ENCODE measurements around the gene BPIFB6. TPM values are rescaled to one million over a fixed set of nuclear protein-coding genes. Genes with fewer than 3 reads are reported as not detected.

BPIFB6 gene
- total RNA-seq, 3 donors from 2014 or later: not detected

DNA sequence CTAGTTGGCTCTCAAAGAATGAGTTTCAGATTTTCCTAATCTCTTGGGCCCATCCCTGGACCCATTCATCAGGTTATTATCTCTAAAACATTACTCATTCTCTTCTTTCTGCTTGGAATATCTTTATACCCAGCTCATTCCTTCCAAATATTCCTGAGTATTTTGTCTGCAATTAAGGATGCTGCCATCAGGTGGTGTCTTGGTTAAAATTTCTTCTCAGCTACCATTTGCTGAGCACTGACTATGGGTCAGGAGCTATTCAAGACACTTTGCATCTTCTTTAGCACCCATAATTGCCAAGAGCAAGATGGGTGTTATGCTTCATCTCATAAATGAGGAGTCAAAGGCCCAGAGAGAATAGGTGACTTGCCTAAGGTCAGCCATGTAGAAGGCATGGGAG lies 35.6 kb upstream of the BPIFB6 start:
- Histone ChIP-seq H3K27ac (no peak overlapping the region), H3K36me3 (no peaks in the 10 kb centered on the region), H3K27me3 (no peaks in the 10 kb centered on the region), H3K4me3 (no peak overlapping the region), H3K9me3 (peaks cover 0 to 9% of the 10 kb centered on the region in 2 donors), H3K4me1 (no peaks in the 10 kb centered on the region)
- no peak for DNase-seq (ENCODE audit: low spot score in 2 of 2)
- intact Hi-C loops (cut with DNase I; ENCODE audit: low total_unique reads): loop anchor here (10.0 kb wide), 1 partner anchor 1141 kb away; no protein-coding TSS in a partner anchor
- TF ChIP-seq POLR2A (IDR thresholded peaks at IDR 0.05): no peak
- no peak for TF ChIP-seq POLR2AphosphoS5 (IDR thresholded peaks at IDR 0.05)
- TF ChIP-seq, protein P1, sequence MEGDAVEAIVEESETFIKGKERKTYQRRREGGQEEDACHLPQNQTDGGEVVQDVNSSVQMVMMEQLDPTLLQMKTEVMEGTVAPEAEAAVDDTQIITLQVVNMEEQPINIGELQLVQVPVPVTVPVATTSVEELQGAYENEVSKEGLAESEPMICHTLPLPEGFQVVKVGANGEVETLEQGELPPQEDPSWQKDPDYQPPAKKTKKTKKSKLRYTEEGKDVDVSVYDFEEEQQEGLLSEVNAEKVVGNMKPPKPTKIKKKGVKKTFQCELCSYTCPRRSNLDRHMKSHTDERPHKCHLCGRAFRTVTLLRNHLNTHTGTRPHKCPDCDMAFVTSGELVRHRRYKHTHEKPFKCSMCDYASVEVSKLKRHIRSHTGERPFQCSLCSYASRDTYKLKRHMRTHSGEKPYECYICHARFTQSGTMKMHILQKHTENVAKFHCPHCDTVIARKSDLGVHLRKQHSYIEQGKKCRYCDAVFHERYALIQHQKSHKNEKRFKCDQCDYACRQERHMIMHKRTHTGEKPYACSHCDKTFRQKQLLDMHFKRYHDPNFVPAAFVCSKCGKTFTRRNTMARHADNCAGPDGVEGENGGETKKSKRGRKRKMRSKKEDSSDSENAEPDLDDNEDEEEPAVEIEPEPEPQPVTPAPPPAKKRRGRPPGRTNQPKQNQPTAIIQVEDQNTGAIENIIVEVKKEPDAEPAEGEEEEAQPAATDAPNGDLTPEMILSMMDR (IDR thresholded peaks at IDR 0.05): no peak

DNA sequence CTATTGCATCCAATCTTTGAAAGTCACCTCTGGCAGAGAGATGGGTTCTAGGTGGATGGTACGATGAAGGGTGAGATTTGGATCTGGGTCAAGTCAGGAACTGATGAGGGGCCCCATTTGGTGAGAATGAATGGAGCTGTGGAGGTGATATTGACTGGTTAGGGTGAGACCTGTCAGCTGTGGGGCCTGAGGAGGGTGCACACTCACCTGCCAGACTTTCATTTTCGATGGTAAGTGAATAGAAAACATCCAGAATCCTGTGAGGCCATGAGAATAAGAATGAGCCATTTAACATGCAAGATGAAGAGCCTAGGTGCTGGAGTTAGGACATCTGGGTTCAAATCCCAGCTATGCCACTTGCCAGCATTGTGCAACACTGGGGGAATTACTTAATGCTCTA lies 34.0 kb upstream of the BPIFB6 start:
- Histone ChIP-seq H3K27me3 (no peaks in the 10 kb centered on the region), H3K36me3 (no peaks in the 10 kb centered on the region), H3K4me1 (no peaks in the 10 kb centered on the region), H3K27ac (no peak overlapping the region), H3K9me3 (peaks cover 0 to 9% of the 10 kb centered on the region in 2 donors), H3K4me3 (no peak overlapping the region)
- TF ChIP-seq POLR2A (IDR thresholded peaks at IDR 0.05) (no peak), POLR2AphosphoS5 (IDR thresholded peaks at IDR 0.05) (no peak)
- TF ChIP-seq, protein P1 (IDR thresholded peaks at IDR 0.05): no peak
- intact Hi-C loops (cut with DNase I; ENCODE audit: low total_unique reads): loop anchor here (10.0 kb wide), 1 partner anchor 1143 kb away; no protein-coding TSS in a partner anchor
- DNase-seq (ENCODE audit: low spot score in 2 of 2): no peak

DNA sequence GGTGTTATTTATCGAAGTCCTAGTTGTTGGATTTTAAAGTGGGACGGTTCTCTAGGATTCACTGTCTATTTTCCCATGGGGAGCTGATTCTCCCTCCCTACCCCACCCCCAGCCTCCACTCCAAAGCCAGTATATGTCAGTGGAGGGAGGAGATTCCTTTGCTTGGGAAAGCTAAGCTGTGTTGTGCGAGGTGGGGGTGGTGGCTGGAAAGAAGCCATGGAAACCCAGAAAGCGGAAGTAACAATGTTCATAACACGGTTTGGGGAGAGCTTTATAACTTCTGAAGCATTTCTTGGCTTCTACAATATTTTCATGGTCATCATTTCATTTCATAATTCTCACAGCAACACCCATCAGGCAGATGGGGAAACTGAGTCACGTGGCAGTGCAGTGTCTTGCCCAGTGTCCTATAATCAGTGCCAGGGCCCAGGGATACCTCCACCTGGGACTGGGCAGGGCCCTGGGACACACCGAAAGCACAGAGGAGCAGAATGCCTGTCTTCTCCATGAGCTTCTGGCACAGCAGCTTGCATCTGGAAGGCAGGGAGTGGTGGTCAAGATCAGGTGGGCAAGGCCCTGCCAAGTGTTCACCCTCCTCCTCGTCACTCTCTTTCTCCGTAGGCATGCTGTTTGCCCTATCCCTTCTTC lies 31.7 kb upstream of the BPIFB6 start:
- Histone ChIP-seq H3K4me3 (no peak overlapping the region), H3K4me1 (no peaks in the 10 kb centered on the region), H3K27ac (no peak overlapping the region), H3K36me3 (no peaks in the 10 kb centered on the region), H3K27me3 (no peaks in the 10 kb centered on the region), H3K9me3 (peaks cover 0 to 8% of the 10 kb centered on the region in 2 donors)
- intact Hi-C loops (cut with DNase I; ENCODE audit: low total_unique reads): loop anchor here (10.0 kb wide), 1 partner anchor 1145 kb away; no protein-coding TSS in a partner anchor
- no peak for DNase-seq (ENCODE audit: low spot score in 2 of 2)
- TF ChIP-seq POLR2AphosphoS5 (IDR thresholded peaks at IDR 0.05): no peak
- TF ChIP-seq POLR2A (IDR thresholded peaks at IDR 0.05): no peak
- TF ChIP-seq, protein P1 (IDR thresholded peaks at IDR 0.05): no peak

DNA sequence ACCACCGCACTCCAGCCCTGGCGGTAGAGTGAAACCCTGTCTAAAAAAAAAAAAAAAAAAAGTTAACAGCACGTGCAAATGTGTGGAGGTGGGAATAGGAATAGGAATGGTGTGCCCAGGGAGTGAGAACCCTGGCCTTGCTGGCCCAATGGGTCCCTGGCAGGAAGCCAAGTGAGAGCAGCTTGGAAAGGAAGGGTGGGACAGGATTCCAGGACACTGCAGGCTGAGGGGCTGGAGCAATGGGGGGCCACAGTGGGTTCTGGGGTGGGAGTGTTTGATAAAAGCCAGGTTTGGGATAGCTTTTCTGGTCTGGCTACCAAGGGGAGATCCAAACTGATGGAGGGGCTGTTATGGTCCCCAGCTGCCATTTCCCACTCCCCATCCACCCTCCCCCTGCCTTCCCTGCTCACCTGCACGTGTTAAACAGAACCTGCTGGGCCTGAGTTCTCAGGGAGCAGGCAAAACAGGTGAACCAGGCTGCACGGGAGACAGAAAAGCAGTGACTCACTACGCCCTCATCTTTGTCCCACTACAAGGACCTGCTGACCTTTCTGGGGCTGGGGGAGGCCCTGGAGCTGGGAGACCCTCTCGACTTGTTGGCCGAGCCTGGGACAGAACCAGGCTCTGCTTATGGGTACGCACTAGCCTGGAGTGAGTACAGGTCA lies 30.5 kb upstream of the BPIFB6 start:
- no peak for DNase-seq (ENCODE audit: low spot score in 2 of 2)

More for the DNA sequence above, 30.5 kb upstream of the BPIFB6 start:
- Histone ChIP-seq H3K27me3 (no peaks in the 10 kb centered on the region), H3K36me3 (no peaks in the 10 kb centered on the region), H3K4me1 (no peaks in the 10 kb centered on the region), H3K27ac (no peak overlapping the region), H3K9me3 (peaks cover 0 to 6% of the 10 kb centered on the region in 2 donors), H3K4me3 (no peak overlapping the region)
- intact Hi-C loops (cut with DNase I; ENCODE audit: low total_unique reads): no loop called here
- TF ChIP-seq POLR2A (IDR thresholded peaks at IDR 0.05) (no peak), POLR2AphosphoS5 (IDR thresholded peaks at IDR 0.05) (no peak)
- TF ChIP-seq, protein P1 (IDR thresholded peaks at IDR 0.05): no peak

All from breast epithelium (tissue), 4 donors.